ENCODE measurements around the gene FAM3C.
A peak's percentile ranks its signal among the peaks of the same experiment; 100 is the strongest.
"Not testable (repeated sequence)": the region's sequence is repeated elsewhere in the genome, so short reads cannot be mapped to it uniquely, and the experiment has no call there.

Gene FAM3C

GRCh38 chr7:121322460-121322859, 73.6 kb downstream of the FAM3C start:
- Histone ChIP-seq H3K36me3 (ENCODE audit: insufficient read depth, low read length) (no peaks in the 10 kb centered on the region), H3K4me1 (ENCODE audit: insufficient read depth, low read length, severe bottlenecking) (peaks cover 14% of the 10 kb centered on the region), H3K9me3 (ENCODE audit: low read length) (no peaks in the 10 kb centered on the region), H3K4me3 (ENCODE audit: low read depth, low read length, poor library complexity, severe bottlenecking) (no peak overlapping the region), H3K79me2 (ENCODE audit: insufficient read depth, low read length) (no peaks in the 10 kb centered on the region), H3K9me2 (ENCODE audit: low read depth, low read length) (no peaks in the 10 kb centered on the region), H3K27me3 (ENCODE audit: insufficient read depth, low read length) (no peaks in the 10 kb centered on the region), H4K20me1 (ENCODE audit: insufficient read depth, low read length) (no peaks in the 10 kb centered on the region), H2AFZ (ENCODE audit: low read length) (no peak overlapping the region), H3K4me2 (ENCODE audit: low read length) (no peak overlapping the region), H3K27ac (ENCODE audit: low read depth, low read length, poor library complexity, severe bottlenecking) (no peak overlapping the region), H3K9ac (ENCODE audit: low read length) (no peak overlapping the region), H3F3A (ENCODE audit: insufficient read depth, low read length) (no peaks in the 10 kb centered on the region)
- TF ChIP-seq EZH2 (IDR thresholded peaks at IDR 0.05; ENCODE audit: borderline replicate concordance, low read length), result no peak
- TF ChIP-seq CTCF (IDR thresholded peaks at IDR 0.05; ENCODE audit: low read length), result no peak

- not testable (repeated sequence) for H3K79me2 ChIP-seq (ENCODE audit: insufficient read depth, low read length); H3K9me2 ChIP-seq (ENCODE audit: low read depth, low read length); H2AFZ ChIP-seq (ENCODE audit: low read length); H3K36me3 ChIP-seq (ENCODE audit: insufficient read depth, low read length); H3F3A ChIP-seq (ENCODE audit: insufficient read depth, low read length); H3K27me3 ChIP-seq (ENCODE audit: insufficient read depth, low read length); H4K20me1 ChIP-seq (ENCODE audit: insufficient read depth, low read length); H3K9me3 ChIP-seq (ENCODE audit: low read length)
- H3K9ac ChIP-seq (ENCODE audit: low read length), result peak overlapping the region; percentile 63; the same call in 1 of the 2 replicates
- peak overlapping the region; percentile 95 for H3K27ac ChIP-seq (ENCODE audit: low read depth, low read length, poor library complexity, severe bottlenecking)
- H3K4me2 ChIP-seq (ENCODE audit: low read length), result peak overlapping the region; percentile 72; the same call in 1 of the 2 replicates
- H3K4me3 ChIP-seq (ENCODE audit: low read depth, low read length, poor library complexity, severe bottlenecking), result peak overlapping the region; percentile 55
- H3K4me1 ChIP-seq (ENCODE audit: insufficient read depth, low read length, severe bottlenecking), result peaks cover 40% of the 10 kb centered on the region
Measured at GRCh38 chr7:121315170-121315569, 80.9 kb downstream of the FAM3C start.

GRCh38 chr7:121313793-121314676, 82.1 kb downstream of the FAM3C start:
- Histone ChIP-seq H3K9me2 (ENCODE audit: low read depth, low read length) (no peaks in the 10 kb centered on the region), H2AFZ (ENCODE audit: low read length) (peak overlapping the region; percentile 23), H3F3A (ENCODE audit: insufficient read depth, low read length) (0 out of 2 replicates have a peak, but pooled peaks cover 4% of the 10 kb centered on the region), H3K4me1 (ENCODE audit: insufficient read depth, low read length, severe bottlenecking) (peaks cover 40% of the 10 kb centered on the region), H3K9ac (ENCODE audit: low read length) (peak overlapping the region; percentile 63), H3K4me2 (ENCODE audit: low read length) (peak overlapping the region; percentile 72), H3K9me3 (ENCODE audit: low read length) (peaks cover 13% of the 10 kb centered on the region), H3K4me3 (ENCODE audit: low read depth, low read length, poor library complexity, severe bottlenecking) (peak overlapping the region; percentile 44), H3K27ac (ENCODE audit: low read depth, low read length, poor library complexity, severe bottlenecking) (peak overlapping the region; percentile 95), H3K79me2 (ENCODE audit: insufficient read depth, low read length) (no peaks in the 10 kb centered on the region), H4K20me1 (ENCODE audit: insufficient read depth, low read length) (no peaks in the 10 kb centered on the region), H3K36me3 (ENCODE audit: insufficient read depth, low read length) (no peaks in the 10 kb centered on the region; the same call in 1 of the 2 replicates), H3K27me3 (ENCODE audit: insufficient read depth, low read length) (no peaks in the 10 kb centered on the region)
- TF ChIP-seq CTCF (IDR thresholded peaks at IDR 0.05; ENCODE audit: low read length), result peak; percentile 40; the same call in 1 of the 2 replicates
- TF ChIP-seq EZH2 (IDR thresholded peaks at IDR 0.05; ENCODE audit: borderline replicate concordance, low read length), result no peak

Measured in OCI-LY1 (cell line).